Tibial nerve (tissue), 4 donors: Measurements from ENCODE around the gene SIPA1L3. TPM values are rescaled to one million over a fixed set of nuclear protein-coding genes. Genes with fewer than 3 reads are reported as not detected.
A peak's percentile ranks its signal among the peaks of the same experiment; 100 is the strongest.

Experiments used
- DNase-seq, 2 donors: peaks; one replicate each; pipeline ENCODE4 v3.0.0-alpha.2; 2019; ENCODE audit warnings: low spot score in 2 of 2
- H3K27ac ChIP-seq, 4 donors: fragments of 200-600 bp; sonication (generic) in 3 of 4; one replicate each; pipeline ENCODE4 v1.5.1; 2017 to 2019; ENCODE audit warnings: mild to moderate bottlenecking in 1 of 4
- H3K27me3 ChIP-seq, 2 donors: fragments of 200-600 bp; sonication (generic) in 1 of 2; one replicate each; pipeline versions ENCODE4 v1.5.1 to v1.6.0; 2017 to 2019
- H3K36me3 ChIP-seq, 3 donors: fragments of 200-600 bp; sonication (generic); one replicate each; pipeline ENCODE4 v1.5.1; 2018 to 2019
- H3K4me1 ChIP-seq, 4 donors: fragments of 200-600 bp; sonication (generic) in 3 of 4; one replicate each; pipeline ENCODE4 v1.5.1; 2017 to 2019
- H3K4me3 ChIP-seq, 4 donors: fragments of 200-600 bp; sonication (generic) in 3 of 4; one replicate each; pipeline ENCODE4 v1.5.1; 2017 to 2019; ENCODE audit warnings: mild to moderate bottlenecking in 1 of 4, moderate library complexity in 1 of 4
- H3K9me3 ChIP-seq, 4 donors: fragments of 200-600 bp; sonication (generic) in 3 of 4; one replicate each; pipeline ENCODE4 v1.5.1; 2017 to 2019
- CTCF ChIP-seq, 5 experiments: fragments of 200-600 bp in 3 of 5; fragments of 450-650 bp in 2 of 5; sonication (generic) in 3 of 5; IDR thresholded peaks; one replicate each; pipeline ENCODE4 v1.5.1; 2016 to 2019; ENCODE audit warnings: antibody characterized with exemption in 5 of 5, mild to moderate bottlenecking in 3 of 5, moderate library complexity in 2 of 5
- EP300 ChIP-seq, 2 donors: sonication (generic); formaldehyde crosslinking; IDR thresholded peaks; one replicate each; pipeline ENCODE4 v1.6.1; 2017; ENCODE audit warnings: antibody characterized with exemption in 2 of 2, mild to moderate bottlenecking in 1 of 2
- POLR2A ChIP-seq, 2 donors: fragments of 450-650 bp; IDR thresholded peaks; one replicate each; pipeline ENCODE4 v1.6.1; 2017; ENCODE audit warnings: antibody characterized with exemption in 2 of 2, mild to moderate bottlenecking in 2 of 2, moderate library complexity in 2 of 2
- WGBS, 2 donors: methylation state at CpG; one replicate each; pipeline ENCODE4 v1.1.5; 2018; 5-methylcytosine and 5-hydroxymethylcytosine counted together
- total RNA-seq, 4 donors: library from RNA; depleted of rRNA; stranded (reverse); fragments of >200 nt; gene quantifications; one replicate each; pipeline ENCODE4 v1.1.0, GENCODE V29; 2016

Gene SIPA1L3
- total RNA-seq, 4 donors from 2014 or later, result 8.3 to 43.9 (median 17.0) TPM

GRCh38 chr19:38250821-38251563 lies 344.0 kb downstream of the SIPA1L3 start:
- H3K9me3 ChIP-seq, result no peaks in the 10 kb centered on the region
- H3K4me3 ChIP-seq, result peak overlapping the region in 2 of 4 donors; percentile 15 to 35
- WGBS, 2 donors, result 25 to 28% methylated on average over 18 of the region's 18 CpGs
- H3K27ac ChIP-seq, result peak overlapping the region; percentile 56 to 90 (median 80)
- TF ChIP-seq POLR2A (IDR thresholded peaks at IDR 0.05) (no peak), CTCF (IDR thresholded peaks at IDR 0.05) (no peak), EP300 (IDR thresholded peaks at IDR 0.05) (no peak)
- peaks cover 0 to 7% of the 10 kb centered on the region in 2 donors for H3K27me3 ChIP-seq
- no peaks in the 10 kb centered on the region for H3K36me3 ChIP-seq
- peak; percentile 44 to 47 for DNase-seq
- peaks cover 0 to 52% (median 27%) of the 10 kb centered on the region in 4 donors for H3K4me1 ChIP-seq

GRCh38 chr19:38251564-38252051 lies 344.6 kb downstream of the SIPA1L3 start:
- Histone ChIP-seq H3K27me3 (peaks cover 0 to 14% of the 10 kb centered on the region in 2 donors), H3K4me3 (peak overlapping the region in 3 of 4 donors; percentile 2 to 35 (median 15)), H3K9me3 (no peaks in the 10 kb centered on the region), H3K27ac (peak overlapping the region; percentile 56 to 90 (median 80)), H3K36me3 (no peaks in the 10 kb centered on the region), H3K4me1 (peaks cover 0 to 52% (median 27%) of the 10 kb centered on the region in 4 donors)
- DNase-seq, result peak in 1 of 2 donors; percentile 48
- WGBS, 2 donors, result 6 to 12% methylated on average over 10 of the region's 10 CpGs
- TF ChIP-seq CTCF (IDR thresholded peaks at IDR 0.05), result no peak
- peak in 1 of 2 donors; percentile 26 for TF ChIP-seq POLR2A (IDR thresholded peaks at IDR 0.05)
- peak in 1 of 2 donors; percentile 72 for TF ChIP-seq EP300 (IDR thresholded peaks at IDR 0.05)

GRCh38 chr19:38252385-38252784 lies 345.4 kb downstream of the SIPA1L3 start:
- no peak for TF ChIP-seq EP300 (IDR thresholded peaks at IDR 0.05)
- Histone ChIP-seq H3K27ac (peak overlapping the region; percentile 56 to 90 (median 80)), H3K27me3 (peaks cover 0 to 21% of the 10 kb centered on the region in 2 donors), H3K9me3 (no peaks in the 10 kb centered on the region), H3K4me3 (peak overlapping the region in 2 of 4 donors; percentile 2 to 35), H3K36me3 (no peaks in the 10 kb centered on the region), H3K4me1 (peaks cover 0 to 49% (median 25%) of the 10 kb centered on the region in 4 donors)
- 76 to 82% methylated on average over 5 of the region's 5 CpGs for WGBS, 2 donors
- DNase-seq, result no peak

GRCh38 chr19:38252941-38253691 lies 346.1 kb downstream of the SIPA1L3 start:
- peak in 1 of 2 donors; percentile 24 for TF ChIP-seq EP300 (IDR thresholded peaks at IDR 0.05)
- no peak for TF ChIP-seq CTCF (IDR thresholded peaks at IDR 0.05)
- peaks cover 0 to 43% (median 22%) of the 10 kb centered on the region in 4 donors for H3K4me1 ChIP-seq
- WGBS, 2 donors, result 33 to 35% methylated on average over 19 to 21 of the region's 21 CpGs
- no peak for DNase-seq
- no peaks in the 10 kb centered on the region for H3K36me3 ChIP-seq
- peaks cover 0 to 23% of the 10 kb centered on the region in 2 donors for H3K27me3 ChIP-seq
- peak overlapping the region; percentile 56 to 90 (median 80) for H3K27ac ChIP-seq
- H3K4me3 ChIP-seq, result peak overlapping the region in 2 of 4 donors; percentile 27 to 35
- H3K9me3 ChIP-seq, result no peaks in the 10 kb centered on the region

- no peak for DNase-seq
- H3K27ac ChIP-seq, result peak overlapping the region in 3 of 4 donors; percentile 75 to 90 (median 86)
- no peak overlapping the region for H3K4me3 ChIP-seq
- peaks cover 0 to 23% of the 10 kb centered on the region in 2 donors for H3K27me3 ChIP-seq
- 82 to 99% methylated on average over 2 to 5 of the region's 5 CpGs for WGBS, 2 donors
- H3K36me3 ChIP-seq, result no peaks in the 10 kb centered on the region
- TF ChIP-seq EP300 (IDR thresholded peaks at IDR 0.05) (no peak), POLR2A (IDR thresholded peaks at IDR 0.05) (no peak), CTCF (IDR thresholded peaks at IDR 0.05) (no peak)
- H3K9me3 ChIP-seq, result no peaks in the 10 kb centered on the region
- peaks cover 0 to 43% (median 22%) of the 10 kb centered on the region in 4 donors for H3K4me1 ChIP-seq
Measured at GRCh38 chr19:38253788-38254187, 346.8 kb downstream of the SIPA1L3 start.
